Neural cell (in vitro differentiated cells): ENCODE data around the gene REST.

Experiments
- EZH2 ChIP-seq: fragments of 200-600, 300-800 bp; shearing (Covaris generic), sonication (generic); IDR thresholded peaks from 2 replicates; pipeline ENCODE4 v1.6.1; 2014; ENCODE audit warnings: antibody characterized with exemption, low read length, borderline replicate concordance, mild to moderate bottlenecking; ENCODE audit not compliant: insufficient read depth, poor library complexity, severe bottlenecking
- TF ChIP-seq, protein P1 (sequence below): fragments of 450-650 bp; IDR thresholded peaks from 2 replicates; pipeline ENCODE4 v1.5.1; 2014; ENCODE audit warnings: antibody characterized with exemption, mild to moderate bottlenecking, moderate library complexity; ENCODE audit not compliant: poor library complexity, severe bottlenecking

DNA sequence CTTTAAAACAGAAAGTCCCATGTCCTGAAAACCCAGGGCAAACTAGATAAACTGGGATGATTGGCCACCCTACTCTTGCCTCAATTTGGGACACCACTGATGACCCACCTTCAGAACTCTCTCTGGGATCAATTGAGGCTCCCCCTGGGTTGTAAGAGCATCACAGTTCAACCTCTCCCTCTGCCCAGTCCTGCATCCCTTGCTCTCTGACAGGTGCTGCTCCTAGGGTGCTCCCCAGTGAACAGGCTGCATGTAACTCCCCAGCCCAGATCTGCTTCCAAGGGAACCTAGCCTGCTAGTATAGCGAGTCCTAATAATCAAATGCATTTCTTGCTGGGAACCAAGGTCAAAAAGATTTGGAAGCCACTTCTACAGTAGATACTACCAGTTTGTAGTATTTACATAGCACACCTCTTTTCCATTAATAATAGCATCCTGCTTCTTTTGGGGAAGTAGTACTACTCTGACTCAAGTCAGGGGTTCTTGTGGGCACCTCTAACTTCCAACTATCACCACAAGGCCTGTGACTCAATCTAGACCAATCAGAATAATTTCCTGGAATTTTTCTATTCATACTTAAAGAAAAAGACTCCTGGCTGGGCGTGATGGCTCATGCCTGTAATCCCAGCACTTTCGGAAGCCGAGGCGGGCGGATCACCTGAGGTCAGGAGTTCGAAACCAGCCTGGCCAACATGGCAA, 44.1 kb upstream of the REST start:
- no peak for TF ChIP-seq EZH2
- TF ChIP-seq, protein P1, sequence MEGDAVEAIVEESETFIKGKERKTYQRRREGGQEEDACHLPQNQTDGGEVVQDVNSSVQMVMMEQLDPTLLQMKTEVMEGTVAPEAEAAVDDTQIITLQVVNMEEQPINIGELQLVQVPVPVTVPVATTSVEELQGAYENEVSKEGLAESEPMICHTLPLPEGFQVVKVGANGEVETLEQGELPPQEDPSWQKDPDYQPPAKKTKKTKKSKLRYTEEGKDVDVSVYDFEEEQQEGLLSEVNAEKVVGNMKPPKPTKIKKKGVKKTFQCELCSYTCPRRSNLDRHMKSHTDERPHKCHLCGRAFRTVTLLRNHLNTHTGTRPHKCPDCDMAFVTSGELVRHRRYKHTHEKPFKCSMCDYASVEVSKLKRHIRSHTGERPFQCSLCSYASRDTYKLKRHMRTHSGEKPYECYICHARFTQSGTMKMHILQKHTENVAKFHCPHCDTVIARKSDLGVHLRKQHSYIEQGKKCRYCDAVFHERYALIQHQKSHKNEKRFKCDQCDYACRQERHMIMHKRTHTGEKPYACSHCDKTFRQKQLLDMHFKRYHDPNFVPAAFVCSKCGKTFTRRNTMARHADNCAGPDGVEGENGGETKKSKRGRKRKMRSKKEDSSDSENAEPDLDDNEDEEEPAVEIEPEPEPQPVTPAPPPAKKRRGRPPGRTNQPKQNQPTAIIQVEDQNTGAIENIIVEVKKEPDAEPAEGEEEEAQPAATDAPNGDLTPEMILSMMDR, result no peak
